HEK293 (cell line): ENCODE data around the gene BRWD1.
"Not testable (repeated sequence)": the region's sequence is repeated elsewhere in the genome, so short reads cannot be mapped to it uniquely, and the experiment has no call there.

Experiments used
- CTCF ChIA-PET: fragments of 350-600 bp; formaldehyde crosslinking; extraction: SDS; loops from one replicate; lab custom pipeline; 2021; ENCODE audit warnings: antibody characterized with exemption; lab: Yijun Ruan, JAX
- POLR2A ChIA-PET: fragments of 300-600 bp; formaldehyde crosslinking; extraction: SDS; loops from one replicate; lab custom pipeline; 2020; ENCODE audit warnings: antibody characterized with exemption, inconsistent platforms; lab: Yijun Ruan, JAX
- H3K27ac ChIP-seq: fragments of 200-500 bp; sonication (Bioruptor generic); 2 replicates; pipeline ENCODE4 v1.5.1; 2014; ENCODE audit warnings: low read depth, low read length, control low read depth, inconsistent platforms; ENCODE audit errors: extremely low read depth
- H3K36me3 ChIP-seq, 2 experiments: fragments of 200-500 bp in 1 of 2; sonication (Bioruptor generic) in 1 of 2; 1 replicate in 1 of 2; 2 replicates in 1 of 2; pipeline ENCODE4 v1.5.1; 2014 to 2017; ENCODE audit warnings: inconsistent platforms in 2 of 2, low read length in 2 of 2; ENCODE audit not compliant: control insufficient read depth in 2 of 2, insufficient read depth in 1 of 2
- H3K4me1 ChIP-seq: fragments of 200-500 bp; sonication (Bioruptor generic); 2 replicates; pipeline ENCODE4 v1.5.1; 2014; ENCODE audit warnings: mild to moderate bottlenecking, low read length, inconsistent platforms; ENCODE audit not compliant: control insufficient read depth, insufficient read depth
- H3K4me3 ChIP-seq: 2 replicates; pipeline ENCODE4 v1.5.1; 2011; ENCODE audit warnings: low read depth, mild to moderate bottlenecking, control low read depth, low read length, moderate library complexity
- H3K9me3 ChIP-seq: fragments of 200-500 bp; sonication (Bioruptor generic); 2 replicates; pipeline ENCODE4 v1.5.1; 2014; ENCODE audit warnings: low read depth, low read length, inconsistent platforms; ENCODE audit not compliant: control insufficient read depth, insufficient read depth
- ATF2 ChIP-seq: fragments of 450-650 bp; formaldehyde crosslinking; IDR thresholded peaks from 2 replicates; pipeline ENCODE4 v1.5.1; 2016; ENCODE audit warnings: missing biosample characterization, missing genetic modification characterization, low read depth
- EGR2 ChIP-seq: fragments of 450-650 bp; formaldehyde crosslinking; IDR thresholded peaks from 2 replicates; pipeline ENCODE4 v1.5.1; 2016; ENCODE audit warnings: low read depth, missing biosample characterization, missing genetic modification characterization
- ELK4 ChIP-seq: IDR thresholded peaks from 2 replicates; pipeline ENCODE4 v1.6.1; 2011; ENCODE audit warnings: mild to moderate bottlenecking, low read depth, low read length, borderline replicate concordance
- KLF7 ChIP-seq: fragments of 450-650 bp; formaldehyde crosslinking; IDR thresholded peaks from 2 replicates; pipeline ENCODE4 v1.5.1; 2016; ENCODE audit warnings: missing biosample characterization, missing genetic modification characterization, borderline replicate concordance
- PRDM4 ChIP-seq: fragments of 450-650 bp; formaldehyde crosslinking; IDR thresholded peaks from 2 replicates; pipeline ENCODE4 v1.5.1; 2017; ENCODE audit warnings: missing biosample characterization, missing genetic modification characterization
- YY1 ChIP-seq: fragments of 450-650 bp; formaldehyde crosslinking; IDR thresholded peaks from 2 replicates; pipeline ENCODE4 v1.5.1; 2018; ENCODE audit warnings: missing biosample characterization, missing genetic modification characterization
- ZBTB44 ChIP-seq: fragments of 450-650 bp; IDR thresholded peaks from 2 replicates; pipeline ENCODE4 v1.5.1; 2018; ENCODE audit warnings: missing biosample characterization, mild to moderate bottlenecking, missing genetic modification characterization
- ZFP69B ChIP-seq: fragments of 450-650 bp; formaldehyde crosslinking; IDR thresholded peaks from 2 replicates; pipeline ENCODE4 v1.5.1; 2016; ENCODE audit warnings: missing biosample characterization, missing genetic modification characterization
- ZNF146 ChIP-seq: fragments of 450-650 bp; formaldehyde crosslinking; IDR thresholded peaks from 2 replicates; pipeline ENCODE4 v1.5.1; 2016; ENCODE audit warnings: missing biosample characterization, missing genetic modification characterization
- ZNF175 ChIP-seq: fragments of 450-650 bp; formaldehyde crosslinking; IDR thresholded peaks from 2 replicates; pipeline ENCODE4 v1.5.1; 2016; ENCODE audit warnings: missing biosample characterization, missing genetic modification characterization
- ZNF362 ChIP-seq: fragments of 450-650 bp; formaldehyde crosslinking; IDR thresholded peaks from 2 replicates; pipeline ENCODE4 v1.5.1; 2016; ENCODE audit warnings: missing biosample characterization, missing genetic modification characterization
- ZNF394 ChIP-seq: fragments of 450-650 bp; formaldehyde crosslinking; IDR thresholded peaks from 2 replicates; pipeline ENCODE4 v1.5.1; 2016; ENCODE audit warnings: missing biosample characterization, missing genetic modification characterization, mild to moderate bottlenecking, moderate library complexity, borderline replicate concordance
- ZNF423 ChIP-seq: fragments of 450-650 bp; formaldehyde crosslinking; IDR thresholded peaks from 2 replicates; pipeline ENCODE4 v1.5.1; 2016; ENCODE audit warnings: missing biosample characterization, missing genetic modification characterization
- ZNF473 ChIP-seq: fragments of 450-650 bp; formaldehyde crosslinking; IDR thresholded peaks from 2 replicates; pipeline ENCODE4 v1.5.1; 2017; ENCODE audit warnings: missing biosample characterization, missing genetic modification characterization
- ZNF580 ChIP-seq: fragments of 450-650 bp; formaldehyde crosslinking; IDR thresholded peaks from 2 replicates; pipeline ENCODE4 v1.5.1; 2016; ENCODE audit warnings: missing biosample characterization, missing genetic modification characterization
- ZNF658 ChIP-seq: fragments of 450-650 bp; formaldehyde crosslinking; IDR thresholded peaks from 2 replicates; pipeline ENCODE4; 2016; ENCODE audit warnings: missing biosample characterization, missing genetic modification characterization
- ZNF776 ChIP-seq: fragments of 450-650 bp; formaldehyde crosslinking; IDR thresholded peaks from 2 replicates; pipeline ENCODE4 v1.5.0; 2017; ENCODE audit warnings: missing biosample characterization, missing genetic modification characterization, borderline replicate concordance

Gene BRWD1

GRCh38 chr21:39221282-39221996, 92.0 kb downstream of the BRWD1 start (continued):
- TF ChIP-seq PRDM4 (tag by site-specific recombination) (no peak), ZNF658 (tag by site-specific recombination) (no peak), ZNF394 (tag by site-specific recombination) (no peak), ZNF175 (no peak), ZNF473 (tag by site-specific recombination) (no peak), ZNF423 (tag by site-specific recombination) (no peak), ZNF362 (no peak)

- H3K9me3 ChIP-seq, POLR2A ChIA-PET, H3K27ac ChIP-seq, H3K4me1 ChIP-seq, CTCF ChIA-PET, H3K4me3 ChIP-seq: not testable (repeated sequence)
- H3K36me3 ChIP-seq, result peaks cover 36 to 71% of the 10 kb centered on the region in 2 experiments
Observed at GRCh38 chr21:39220875-39221274, 92.6 kb downstream of the BRWD1 start.

- TF ChIP-seq PRDM4 (tag by site-specific recombination), result no peak
- TF ChIP-seq ZFP69B (tag by site-specific recombination), result no peak
- no peak for TF ChIP-seq EGR2 (tag by site-specific recombination)
- TF ChIP-seq ELK4, result no peak
- no peak for TF ChIP-seq ZBTB44 (tag by site-specific recombination)
- no peak for TF ChIP-seq KLF7 (tag by site-specific recombination)
- no peak for TF ChIP-seq YY1 (tag by site-specific recombination)
- no peak for TF ChIP-seq ATF2 (tag by site-specific recombination)
- no peak for TF ChIP-seq ZNF580 (tag by site-specific recombination)
- TF ChIP-seq ZNF776 (tag by site-specific recombination), result no peak
- TF ChIP-seq ZNF146 (tag by site-specific recombination), result no peak
- Histone ChIP-seq H3K27ac (no peak overlapping the region), H3K4me3 (no peak overlapping the region), H3K36me3 (peaks cover 37 to 68% of the 10 kb centered on the region in 2 experiments), H3K9me3 (no peaks in the 10 kb centered on the region), H3K4me1 (no peaks in the 10 kb centered on the region)
- POLR2A ChIA-PET, result no interaction called here
- CTCF ChIA-PET, result no interaction called here
Observed at GRCh38 chr21:39220150-39220549, 93.3 kb downstream of the BRWD1 start.
